Tibial artery (tissue), 4 donors: ENCODE results near the gene CNOT3.
A peak's percentile ranks its signal among the peaks of the same experiment; 100 is the strongest.

Experiments used
- DNase-seq, 2 donors: peaks; one replicate each; pipeline ENCODE4 v3.0.0-alpha.2; 2019
- H3K27ac ChIP-seq, 2 donors: fragments of 200-600 bp; sonication (generic) in 1 of 2; 1 replicate in 1 of 2; 2 replicates in 1 of 2; pipeline ENCODE4 v1.5.1; 2018 to 2019; ENCODE audit warnings: mild to moderate bottlenecking in 1 of 2
- H3K27me3 ChIP-seq, 2 donors: fragments of 200-600 bp; sonication (generic) in 1 of 2; one replicate each; pipeline versions ENCODE4 v1.5.1 to v1.6.0; 2016 to 2019
- H3K36me3 ChIP-seq, 3 donors: fragments of 200-600 bp; sonication (generic) in 2 of 3; one replicate each; pipeline ENCODE4 v1.5.1; 2016 to 2019; ENCODE audit warnings: mild to moderate bottlenecking in 2 of 3
- H3K4me1 ChIP-seq, 4 donors: fragments of 200-600 bp; sonication (generic) in 2 of 4; 1 replicate in 3 of 4; 2 replicates in 1 of 4; pipeline ENCODE4 v1.5.1; 2016 to 2019
- H3K4me3 ChIP-seq, 2 donors: fragments of 200-600 bp; sonication (generic) in 1 of 2; 1 replicate in 1 of 2; 2 replicates in 1 of 2; pipeline ENCODE4 v1.5.1; 2018 to 2019; ENCODE audit warnings: mild to moderate bottlenecking in 2 of 2
- H3K9me3 ChIP-seq, 3 donors: fragments of 200-600 bp; sonication (generic) in 1 of 3; one replicate each; pipeline ENCODE4 v1.5.1; 2016 to 2019
- intact Hi-C: fragments of 100-400 bp; cut with DNase I; formaldehyde crosslinking; loops from one replicate; pipeline ENCODE4 v1.15.0; 2023; ENCODE audit warnings: low total_unique reads
- TF ChIP-seq, protein P1 (sequence below), 2 experiments: fragments of 200-600 bp in 1 of 2; fragments of 450-650 bp in 1 of 2; IDR thresholded peaks; one replicate each; pipeline ENCODE4 v1.5.1; 2017 to 2019; ENCODE audit warnings: antibody characterized with exemption in 2 of 2, mild to moderate bottlenecking in 1 of 2, moderate library complexity in 1 of 2

The CNOT3 gene

DNA sequence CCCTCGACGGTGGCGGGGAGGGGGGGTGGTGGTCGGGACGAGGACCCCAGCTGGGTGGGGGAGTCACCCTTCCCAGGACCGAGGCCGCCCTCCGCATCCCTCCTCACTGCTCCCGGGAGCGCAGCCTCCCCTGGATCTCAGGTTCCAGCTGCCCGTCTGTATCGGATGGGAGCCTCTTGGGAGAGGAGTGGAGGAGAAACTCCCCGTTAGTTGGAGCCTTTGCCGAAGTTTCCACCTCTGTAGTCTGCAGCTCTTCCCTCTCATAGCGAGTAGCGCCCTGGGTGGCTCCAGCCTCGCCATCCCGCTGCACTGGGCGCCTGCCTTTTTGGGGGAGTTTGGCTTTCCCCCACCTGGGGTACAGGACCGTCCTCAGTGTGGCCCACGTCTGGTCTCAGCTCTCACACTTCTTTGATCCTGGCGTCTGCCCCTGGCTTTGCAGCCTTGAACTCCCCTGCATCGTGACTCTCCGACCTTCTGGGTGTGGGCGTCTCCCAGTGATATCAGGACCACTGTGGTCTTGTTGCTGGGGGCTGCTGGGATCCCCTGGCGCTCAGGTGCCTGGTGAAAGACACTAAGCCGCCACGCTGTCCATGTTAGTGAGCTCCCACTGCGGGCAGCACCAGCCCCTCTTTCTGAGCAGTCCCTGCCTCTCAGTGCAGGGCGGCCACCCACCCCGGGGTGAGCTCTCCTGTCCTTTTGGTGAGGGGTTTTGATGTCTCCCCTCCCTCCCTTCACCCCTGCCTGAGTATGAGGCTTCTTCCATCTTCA lies 1.1 kb downstream of the CNOT3 start:
- DNase-seq = no peak
- Histone ChIP-seq H3K36me3 (peaks cover 12 to 25% (median 13%) of the 10 kb centered on the region in 3 donors), H3K4me3 (peak overlapping the region; percentile 83 to 99), H3K4me1 (peaks cover 0 to 42% (median 34%) of the 10 kb centered on the region in 4 donors), H3K27ac (peak overlapping the region; percentile 99), H3K27me3 (no peaks in the 10 kb centered on the region), H3K9me3 (no peaks in the 10 kb centered on the region)
- intact Hi-C loops = no loop called here
- TF ChIP-seq, protein P1, sequence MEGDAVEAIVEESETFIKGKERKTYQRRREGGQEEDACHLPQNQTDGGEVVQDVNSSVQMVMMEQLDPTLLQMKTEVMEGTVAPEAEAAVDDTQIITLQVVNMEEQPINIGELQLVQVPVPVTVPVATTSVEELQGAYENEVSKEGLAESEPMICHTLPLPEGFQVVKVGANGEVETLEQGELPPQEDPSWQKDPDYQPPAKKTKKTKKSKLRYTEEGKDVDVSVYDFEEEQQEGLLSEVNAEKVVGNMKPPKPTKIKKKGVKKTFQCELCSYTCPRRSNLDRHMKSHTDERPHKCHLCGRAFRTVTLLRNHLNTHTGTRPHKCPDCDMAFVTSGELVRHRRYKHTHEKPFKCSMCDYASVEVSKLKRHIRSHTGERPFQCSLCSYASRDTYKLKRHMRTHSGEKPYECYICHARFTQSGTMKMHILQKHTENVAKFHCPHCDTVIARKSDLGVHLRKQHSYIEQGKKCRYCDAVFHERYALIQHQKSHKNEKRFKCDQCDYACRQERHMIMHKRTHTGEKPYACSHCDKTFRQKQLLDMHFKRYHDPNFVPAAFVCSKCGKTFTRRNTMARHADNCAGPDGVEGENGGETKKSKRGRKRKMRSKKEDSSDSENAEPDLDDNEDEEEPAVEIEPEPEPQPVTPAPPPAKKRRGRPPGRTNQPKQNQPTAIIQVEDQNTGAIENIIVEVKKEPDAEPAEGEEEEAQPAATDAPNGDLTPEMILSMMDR (IDR thresholded peaks at IDR 0.05) = no peak

DNA sequence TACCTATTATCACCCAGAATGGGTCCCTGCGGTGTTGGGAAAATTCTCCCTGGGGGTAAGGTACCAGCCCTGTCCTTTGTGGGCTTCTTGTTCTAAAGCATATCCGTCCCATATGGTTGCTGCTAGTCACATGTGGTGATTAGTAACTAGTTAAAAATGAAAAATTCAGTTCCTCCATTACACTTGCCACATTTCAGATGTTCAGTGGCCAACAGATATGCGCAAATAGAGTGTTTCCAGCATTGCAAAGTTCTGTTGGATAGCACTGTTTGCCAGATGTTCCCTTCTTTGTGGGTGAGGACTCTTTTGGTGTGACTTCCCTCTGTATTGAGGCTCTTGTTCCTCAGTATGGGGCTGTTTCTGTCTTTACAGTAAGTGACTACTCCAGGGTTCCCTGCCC lies 3.8 kb downstream of the CNOT3 start:
- Histone ChIP-seq H3K27me3 (no peaks in the 10 kb centered on the region), H3K27ac (no peak overlapping the region), H3K4me1 (peaks cover 0 to 35% (median 27%) of the 10 kb centered on the region in 4 donors), H3K4me3 (no peak overlapping the region), H3K9me3 (no peaks in the 10 kb centered on the region), H3K36me3 (peaks cover 39 to 52% (median 40%) of the 10 kb centered on the region in 3 donors)
- intact Hi-C loops = no loop called here
- DNase-seq = no peak
- TF ChIP-seq, protein P1 (IDR thresholded peaks at IDR 0.05) = no peak

DNA sequence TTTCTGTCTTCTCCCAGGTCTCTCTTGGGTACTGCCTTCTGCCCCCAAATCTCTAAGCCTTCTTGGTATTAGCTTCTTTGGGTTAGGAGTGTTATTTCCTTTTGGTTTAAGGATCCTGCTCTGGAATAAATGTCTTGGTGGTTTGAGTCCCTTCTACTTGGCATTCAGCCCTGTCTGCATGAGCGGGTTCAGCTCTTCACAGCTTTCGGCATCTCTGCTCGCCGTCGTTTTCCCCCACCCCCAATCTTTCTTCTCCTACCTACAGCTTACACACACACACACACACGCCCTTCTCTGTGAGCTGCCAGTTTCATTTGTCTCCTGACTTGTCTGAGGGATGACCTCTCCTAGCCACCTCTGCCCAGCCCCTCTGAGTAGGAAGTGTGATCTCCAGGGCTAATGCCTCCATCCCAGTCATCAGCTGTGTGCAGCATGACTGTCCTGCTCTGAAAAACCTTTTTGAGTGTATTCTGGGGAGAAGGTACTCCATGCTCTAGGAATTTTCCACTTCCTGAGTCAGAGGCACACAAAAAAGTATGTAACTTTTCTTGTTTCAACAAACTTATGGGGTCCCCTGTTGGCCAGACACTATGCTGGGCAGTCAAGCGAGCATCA lies 4.7 kb downstream of the CNOT3 start:
- TF ChIP-seq, protein P1 (IDR thresholded peaks at IDR 0.05) = no peak
- intact Hi-C loops = no loop called here
- DNase-seq = no peak
- Histone ChIP-seq H3K4me3 (no peak overlapping the region), H3K4me1 (peaks cover 0 to 31% (median 26%) of the 10 kb centered on the region in 4 donors), H3K9me3 (no peaks in the 10 kb centered on the region), H3K27me3 (no peaks in the 10 kb centered on the region), H3K36me3 (peaks cover 48 to 61% (median 49%) of the 10 kb centered on the region in 3 donors), H3K27ac (no peak overlapping the region)

DNA sequence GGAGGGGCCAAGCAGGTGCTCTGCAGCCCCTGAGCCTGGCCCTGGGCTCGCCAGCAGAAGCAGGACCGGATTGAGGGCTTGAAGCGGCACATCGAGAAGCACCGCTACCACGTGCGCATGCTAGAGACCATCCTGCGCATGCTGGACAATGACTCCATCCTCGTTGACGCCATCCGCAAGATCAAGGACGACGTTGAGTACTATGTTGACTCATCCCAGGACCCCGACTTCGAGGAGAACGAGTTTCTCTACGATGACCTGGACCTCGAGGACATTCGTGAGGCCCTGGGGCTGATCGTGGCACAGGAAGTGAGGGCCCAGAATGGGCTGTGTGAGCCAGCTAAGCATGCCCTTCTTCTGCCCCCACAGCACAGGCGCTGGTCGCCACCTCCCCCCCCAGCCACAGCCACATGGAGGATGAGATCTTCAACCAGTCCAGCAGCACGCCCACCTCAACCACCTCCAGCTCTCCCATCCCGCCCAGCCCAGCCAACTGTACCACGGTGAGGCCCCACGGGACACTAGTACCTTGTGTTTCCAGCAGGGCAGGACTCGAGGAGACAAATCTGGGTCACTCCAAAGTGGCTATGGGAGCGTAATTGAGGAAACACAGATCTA lies 8.1 kb downstream of the CNOT3 start:
- intact Hi-C loops = no loop called here
- peaks cover 70 to 88% (median 83%) of the 10 kb centered on the region in 3 donors for H3K36me3 ChIP-seq
- TF ChIP-seq, protein P1 (IDR thresholded peaks at IDR 0.05) = no peak
- H3K27me3 ChIP-seq = no peaks in the 10 kb centered on the region
- DNase-seq = no peak
- H3K9me3 ChIP-seq = no peaks in the 10 kb centered on the region
- H3K27ac ChIP-seq = no peak overlapping the region
- peaks cover 0 to 8% (median 3%) of the 10 kb centered on the region in 4 donors for H3K4me1 ChIP-seq
- no peak overlapping the region for H3K4me3 ChIP-seq

DNA sequence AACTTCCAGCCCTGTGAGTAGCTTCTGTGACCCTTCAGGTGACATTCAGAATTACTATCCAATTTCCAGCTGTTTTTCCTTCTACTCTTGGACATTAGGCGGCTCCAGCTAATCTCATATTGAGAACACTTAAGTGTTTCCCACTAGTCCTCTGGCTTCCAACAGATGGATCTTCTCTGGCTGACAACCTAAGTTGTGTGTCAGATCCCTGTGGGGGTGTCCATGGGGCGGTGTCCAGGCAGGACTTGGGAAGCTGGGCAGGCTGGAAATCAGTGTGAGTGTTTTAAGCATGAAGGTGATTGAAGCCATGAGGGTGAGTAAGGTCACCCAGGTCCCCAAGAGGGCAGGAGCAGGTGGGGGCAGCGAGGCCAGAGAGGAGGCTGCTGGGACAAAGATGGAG lies 10.1 kb downstream of the CNOT3 start:
- TF ChIP-seq, protein P1 (IDR thresholded peaks at IDR 0.05) = no peak

More for the DNA sequence above, 10.1 kb downstream of the CNOT3 start:
- DNase-seq = no peak
- Histone ChIP-seq H3K9me3 (no peaks in the 10 kb centered on the region), H3K36me3 (peaks cover 77 to 100% (median 100%) of the 10 kb centered on the region in 3 donors), H3K27me3 (no peaks in the 10 kb centered on the region), H3K27ac (no peak overlapping the region), H3K4me1 (no peaks in the 10 kb centered on the region), H3K4me3 (no peak overlapping the region)
- intact Hi-C loops = no loop called here
